ENCODE results near the gene SLC41A3. TPM values are rescaled to one million over a fixed set of nuclear protein-coding genes. Genes with fewer than 3 reads are reported as not detected.

Gene SLC41A3
- total and polyA plus RNA-seq, 2 of the 4 experiments (the other 2 are of a cell fraction) = 30.5 to 43.5 TPM

DNA sequence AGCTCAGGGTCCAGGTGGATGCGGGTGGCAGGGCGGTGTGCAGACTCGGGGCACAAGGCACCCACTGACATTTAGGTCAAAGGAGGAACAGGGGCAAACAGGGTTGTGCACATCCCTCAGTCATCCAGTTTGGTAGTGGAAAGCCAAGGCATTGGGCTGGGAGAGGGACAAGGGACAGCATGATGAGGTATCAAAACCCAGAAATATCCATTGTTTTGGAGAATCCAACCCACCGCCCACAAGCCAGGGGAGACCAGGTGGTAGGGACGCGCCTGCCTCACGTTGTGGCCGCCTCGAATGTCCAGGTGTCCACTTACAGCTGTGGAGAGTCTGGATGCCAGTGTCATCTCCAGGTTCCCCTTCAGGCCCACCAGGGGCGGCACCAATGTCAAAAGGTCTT is 33.3 kb downstream of the SLC41A3 start:
- no peak overlapping the region for H3K9ac ChIP-seq (ENCODE audit: low read depth, low read length)
- no peaks in the 10 kb centered on the region for H3K4me1 ChIP-seq (ENCODE audit: control insufficient read depth, insufficient read depth, low read length)
- no peak overlapping the region for H4K91ac ChIP-seq (ENCODE audit: insufficient read depth, low read depth, low read length)
- POLR2A ChIA-PET (ENCODE audit: unreplicated experiment) = no interaction called here
- no peak overlapping the region for H4K5ac ChIP-seq (ENCODE audit: low read depth, low read length)
- peaks cover 5% of the 10 kb centered on the region; the same call in 1 of the 2 replicates for H3K9me1 ChIP-seq (ENCODE audit: insufficient read depth, low read length)
- H3K4ac ChIP-seq (ENCODE audit: low read depth, low read length) = no peak overlapping the region
- no peak overlapping the region for H2BK5ac ChIP-seq (ENCODE audit: low read depth, low read length, poor library complexity, severe bottlenecking)
- H3K18ac ChIP-seq (ENCODE audit: low read depth, low read length) = no peak overlapping the region
- H2BK20ac ChIP-seq (ENCODE audit: low read depth, low read length) = no peak overlapping the region
- CTCF ChIA-PET = no interaction called here
- no peak overlapping the region for H2AFZ ChIP-seq (replicated peaks; ENCODE audit: low read length, poor library complexity)
- no peaks in the 10 kb centered on the region for H3K36me3 ChIP-seq (ENCODE audit: control insufficient read depth, insufficient read depth, low read length)
- TF ChIP-seq POLR2A (IDR thresholded peaks at IDR 0.05; ENCODE audit: low read depth, low read length) (no peak), SMC3 (IDR thresholded peaks at IDR 0.05; ENCODE audit: low read depth, low read length) (no peak), CHD1 (IDR thresholded peaks at IDR 0.05; ENCODE audit: low read depth, low read length) (no peak), CTCF (conservative IDR thresholded peaks at IDR 0.05; ENCODE audit: low read depth, low read length) (no peak), CEBPB (IDR thresholded peaks at IDR 0.05; ENCODE audit: low read depth, low read length) (no peak), USF2 (IDR thresholded peaks at IDR 0.05; ENCODE audit: low read depth, low read length) (no peak), RAD21 (IDR thresholded peaks at IDR 0.05; ENCODE audit: low read length) (no peak), MAFK (IDR thresholded peaks at IDR 0.05; ENCODE audit: low read depth, low read length) (no peak)
- TF ChIP-seq, protein P1, sequence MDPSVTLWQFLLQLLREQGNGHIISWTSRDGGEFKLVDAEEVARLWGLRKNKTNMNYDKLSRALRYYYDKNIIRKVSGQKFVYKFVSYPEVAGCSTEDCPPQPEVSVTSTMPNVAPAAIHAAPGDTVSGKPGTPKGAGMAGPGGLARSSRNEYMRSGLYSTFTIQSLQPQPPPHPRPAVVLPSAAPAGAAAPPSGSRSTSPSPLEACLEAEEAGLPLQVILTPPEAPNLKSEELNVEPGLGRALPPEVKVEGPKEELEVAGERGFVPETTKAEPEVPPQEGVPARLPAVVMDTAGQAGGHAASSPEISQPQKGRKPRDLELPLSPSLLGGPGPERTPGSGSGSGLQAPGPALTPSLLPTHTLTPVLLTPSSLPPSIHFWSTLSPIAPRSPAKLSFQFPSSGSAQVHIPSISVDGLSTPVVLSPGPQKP (IDR thresholded peaks at IDR 0.05; ENCODE audit: borderline replicate concordance, low read depth, low read length) = no peak
- no peak overlapping the region for H2AK9ac ChIP-seq (replicated peaks; ENCODE audit: low read depth, low read length, poor library complexity)
- no peak overlapping the region for H3K14ac ChIP-seq (replicated peaks; ENCODE audit: low read depth, low read length)
- H2BK120ac ChIP-seq (ENCODE audit: low read depth, low read length) = no peak overlapping the region
- intact Hi-C loops (cut with micrococcal nuclease) (no loop called here), dilution Hi-C loops (cut with HindIII; ENCODE audit: low sequenced_read_pairs, unreplicated experiment) (no loop called here), in situ Hi-C loops (cut with MboI; ENCODE audit: low sequenced_read_pairs) (no loop called here)
- DNase-seq (no peak), ATAC-seq (ENCODE audit: low read depth) (no peak)
- no CpG with 5 or more reads among the region's 10 CpGs for WGBS, 2 experiments (ENCODE audit: extremely low coverage in 2 of 2, insufficient read length in 1 of 2)
- H3K27me3 ChIP-seq (ENCODE audit: control insufficient read depth, insufficient read depth, low read length) = no peaks in the 10 kb centered on the region
- H3K56ac ChIP-seq (ENCODE audit: extremely low read depth, insufficient read depth, low read length) = no peak overlapping the region
- no peak overlapping the region for H2BK15ac ChIP-seq (ENCODE audit: low read depth, low read length)
- H2AK5ac ChIP-seq (ENCODE audit: low read depth, low read length) = no peak overlapping the region
- no peak overlapping the region for H3K4me3 ChIP-seq (ENCODE audit: insufficient read depth, low read depth, low read length)
- H3K27ac ChIP-seq (ENCODE audit: insufficient read depth, low read length) = no peak overlapping the region
- no peaks in the 10 kb centered on the region for H3K79me1 ChIP-seq (ENCODE audit: low read depth in 1 of 2, low read length in 2 of 2)
- BruUV-seq (replicated peaks) = no TSS peak
- H3K23ac ChIP-seq (ENCODE audit: low read depth, low read length) = no peak overlapping the region
- H3K9me3 ChIP-seq (ENCODE audit: control insufficient read depth, insufficient read depth, low read length) = no peaks in the 10 kb centered on the region
- H4K20me1 ChIP-seq (ENCODE audit: insufficient read depth, low read length) = no peaks in the 10 kb centered on the region; the same call in 1 of the 2 replicates
- H3K4me2 ChIP-seq (ENCODE audit: low read depth, low read length) = no peak overlapping the region
- H4K8ac ChIP-seq (ENCODE audit: low read depth in 2 of 2, low read length in 2 of 2) = no peak overlapping the region

All from IMR-90 (cell line).